Adrenal gland (tissue), 5 donors: Measurements from ENCODE around the gene BCL2L1.

ENCODE experiments used
- POLR2A ChIP-seq, 2 donors: fragments of 450-650 bp; IDR thresholded peaks; one replicate each; pipeline ENCODE4 v1.6.1; 2017; ENCODE audit warnings: antibody characterized with exemption in 2 of 2, mild to moderate bottlenecking in 2 of 2, moderate library complexity in 1 of 2
- TF ChIP-seq, protein P1 (sequence below), 6 experiments: fragments of 450-650 bp in 4 of 6; fragments of 200-600 bp in 2 of 6; sonication (generic) in 1 of 6; IDR thresholded peaks; 1 replicate in 5 of 6; 2 replicates in 1 of 6; pipeline versions ENCODE4 v1.5.1 to v1.8.0; 2016 to 2021; ENCODE audit warnings: antibody characterized with exemption in 6 of 6, mild to moderate bottlenecking in 2 of 6, moderate library complexity in 1 of 6
- donor health status: DM: no; HTN: no; CAD: no.

DNA sequence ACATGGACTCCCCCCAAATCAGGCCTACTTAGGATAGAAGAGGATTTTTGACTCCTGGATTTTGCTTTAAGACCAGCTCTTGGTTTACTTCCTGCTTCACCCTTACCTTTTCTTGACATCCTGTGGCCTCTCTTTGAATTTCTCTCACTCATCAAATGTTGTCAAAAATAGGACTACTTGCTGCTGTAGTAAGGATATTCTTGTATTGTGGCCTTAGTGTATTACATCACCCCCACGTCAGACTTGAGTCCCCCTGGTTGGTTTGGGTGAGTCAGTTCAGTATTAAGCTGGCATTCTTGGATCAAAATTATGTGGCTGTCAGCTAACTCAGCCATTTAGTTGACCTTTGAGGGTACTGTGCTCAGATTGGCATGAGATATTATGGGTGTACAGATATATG, 17.5 kb upstream of the BCL2L1 start:
- TF ChIP-seq POLR2A (IDR thresholded peaks at IDR 0.05): no peak
- TF ChIP-seq, protein P1, sequence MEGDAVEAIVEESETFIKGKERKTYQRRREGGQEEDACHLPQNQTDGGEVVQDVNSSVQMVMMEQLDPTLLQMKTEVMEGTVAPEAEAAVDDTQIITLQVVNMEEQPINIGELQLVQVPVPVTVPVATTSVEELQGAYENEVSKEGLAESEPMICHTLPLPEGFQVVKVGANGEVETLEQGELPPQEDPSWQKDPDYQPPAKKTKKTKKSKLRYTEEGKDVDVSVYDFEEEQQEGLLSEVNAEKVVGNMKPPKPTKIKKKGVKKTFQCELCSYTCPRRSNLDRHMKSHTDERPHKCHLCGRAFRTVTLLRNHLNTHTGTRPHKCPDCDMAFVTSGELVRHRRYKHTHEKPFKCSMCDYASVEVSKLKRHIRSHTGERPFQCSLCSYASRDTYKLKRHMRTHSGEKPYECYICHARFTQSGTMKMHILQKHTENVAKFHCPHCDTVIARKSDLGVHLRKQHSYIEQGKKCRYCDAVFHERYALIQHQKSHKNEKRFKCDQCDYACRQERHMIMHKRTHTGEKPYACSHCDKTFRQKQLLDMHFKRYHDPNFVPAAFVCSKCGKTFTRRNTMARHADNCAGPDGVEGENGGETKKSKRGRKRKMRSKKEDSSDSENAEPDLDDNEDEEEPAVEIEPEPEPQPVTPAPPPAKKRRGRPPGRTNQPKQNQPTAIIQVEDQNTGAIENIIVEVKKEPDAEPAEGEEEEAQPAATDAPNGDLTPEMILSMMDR (IDR thresholded peaks at IDR 0.05): no peak
